Lung (tissue), 12 donors: ENCODE measurements around the gene PNPLA1. TPM values are rescaled to one million over a fixed set of nuclear protein-coding genes. Genes with fewer than 3 reads are reported as not detected.

Source experiments
- ATAC-seq: fragments of 200-7000 bp; cut with Tn5 transposase; one replicate; pipeline ENCODE4 v1.9.1; 2020; ENCODE audit warnings: moderate number of reproducible peaks; ENCODE audit not compliant: insufficient read depth, low FRiP score
- DNase-seq, 3 donors: peaks; one replicate each; pipeline ENCODE4 v3.0.0-alpha.2; 2013 to 2017
- H3K27ac ChIP-seq, 2 donors: one replicate each; pipeline ENCODE4 v1.5.1; 2013; ENCODE audit warnings: mild to moderate bottlenecking in 2 of 2, moderate library complexity in 2 of 2, control low read depth in 1 of 2, inconsistent platforms in 1 of 2, low read depth in 1 of 2, low read length in 1 of 2
- H3K27me3 ChIP-seq, 3 donors: one replicate each; pipeline ENCODE4 v1.5.1; 2013; ENCODE audit warnings: low read length in 2 of 3; ENCODE audit not compliant: control insufficient read depth in 3 of 3, insufficient read depth in 3 of 3
- H3K36me3 ChIP-seq, 4 donors: one replicate each; pipeline ENCODE4 v1.5.1; 2013; ENCODE audit warnings: low read length in 4 of 4, mild to moderate bottlenecking in 1 of 4, moderate library complexity in 1 of 4; ENCODE audit not compliant: control insufficient read depth in 4 of 4, insufficient read depth in 4 of 4
- H3K4me1 ChIP-seq, 5 donors: one replicate each; pipeline ENCODE4 v1.5.1; 2013; ENCODE audit warnings: low read length in 5 of 5, mild to moderate bottlenecking in 2 of 5, moderate library complexity in 1 of 5; ENCODE audit not compliant: control insufficient read depth in 5 of 5, insufficient read depth in 5 of 5
- H3K4me3 ChIP-seq: one replicate; pipeline ENCODE4 v1.5.1; 2013; ENCODE audit warnings: mild to moderate bottlenecking, control low read depth, moderate library complexity
- H3K9ac ChIP-seq, 2 donors: one replicate each; pipeline ENCODE4 v1.5.1; 2013; ENCODE audit warnings: low read length in 2 of 2, control low read depth in 1 of 2; ENCODE audit not compliant: insufficient read depth in 1 of 2
- H3K9me3 ChIP-seq, 4 donors: one replicate each; pipeline ENCODE4 v1.5.1; 2013; ENCODE audit warnings: low read length in 3 of 4, mild to moderate bottlenecking in 1 of 4, moderate library complexity in 1 of 4; ENCODE audit not compliant: control insufficient read depth in 4 of 4, insufficient read depth in 3 of 4
- WGBS, 2 donors: extraction: QIAGEN DNeasy Blood & Tissue Kit; methylation state at CpG; one replicate each; pipeline ENCODE4 v1.1.7; 2013; 5-methylcytosine and 5-hydroxymethylcytosine counted together
- polyA plus RNA-seq, 2 donors: library from polyadenylated mRNA; stranded (reverse); fragments of 200-250 nt; gene quantifications; one replicate each; pipeline ENCODE4 v1.2.1, GENCODE V29; 2013
- total RNA-seq, 2 donors: library from RNA; depleted of rRNA in 1 of 2; stranded (reverse); fragments of >200 nt in 1 of 2; gene quantifications; one replicate each; pipeline ENCODE4 v1.2.1, GENCODE V29; 2014 to 2021
- TF ChIP-seq, protein P1 (sequence below): IDR thresholded peaks from 2 replicates; pipeline ENCODE4 v1.5.1; 2012; ENCODE audit warnings: mild to moderate bottlenecking; ENCODE audit errors: control extremely low read depth, extremely low read depth
- donor health status: control.
- donor health status: control.
- donor health status: Bipolar disorder and iron deficiency.
- donor health status: healthy.
- donor health status: DM: yes; HTN: yes; CAD: no.

Gene PNPLA1
- total and polyA plus RNA-seq, 4 donors = 0.06 to 5.6 (median 0.89) TPM

DNA sequence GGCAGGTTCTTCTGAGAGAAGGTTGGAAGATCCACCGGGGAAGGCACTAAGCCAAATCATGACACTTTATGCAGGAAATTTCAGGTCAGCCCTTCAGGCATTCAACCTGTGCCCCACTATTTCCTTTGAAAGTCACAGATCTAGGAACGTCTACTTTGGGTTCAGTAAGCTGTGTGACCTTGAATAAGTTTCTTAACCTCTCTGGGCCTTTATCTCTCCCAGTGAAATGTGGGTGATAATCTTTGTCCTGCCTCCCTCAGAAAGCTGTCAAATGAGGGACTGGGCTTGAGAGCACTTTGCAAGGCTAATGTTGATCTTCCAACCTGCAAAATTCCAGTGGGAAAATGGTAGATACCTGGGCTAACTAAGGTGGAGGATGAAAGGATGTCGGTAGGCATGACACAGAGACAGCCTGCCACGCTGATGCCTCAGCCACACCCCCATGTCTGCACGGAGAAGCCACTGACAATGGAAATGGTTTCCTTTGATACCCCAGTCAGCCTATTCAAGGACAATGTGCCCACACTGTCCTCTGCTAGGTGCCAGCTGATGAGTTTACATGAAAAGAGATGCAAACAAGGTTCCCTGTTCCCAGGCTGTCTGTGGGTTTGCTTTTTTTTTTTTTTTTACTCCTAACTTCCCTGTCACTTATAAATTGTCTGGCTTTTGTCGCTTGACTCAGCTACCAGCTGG is 57.5 kb downstream of the PNPLA1 start:
- 41 to 43% methylated on average over 6 of the region's 6 CpGs for WGBS, 2 donors
- Histone ChIP-seq H3K9ac (no peak overlapping the region), H3K4me3 (no peak overlapping the region), H3K4me1 (peaks cover 0 to 32% (median 6%) of the 10 kb centered on the region in 5 donors), H3K27me3 (peaks cover 0 to 2% (median 0%) of the 10 kb centered on the region in 3 donors), H3K9me3 (no peaks in the 10 kb centered on the region), H3K27ac (no peak overlapping the region), H3K36me3 (no peaks in the 10 kb centered on the region)
- no peak for ATAC-seq
- TF ChIP-seq, protein P1, sequence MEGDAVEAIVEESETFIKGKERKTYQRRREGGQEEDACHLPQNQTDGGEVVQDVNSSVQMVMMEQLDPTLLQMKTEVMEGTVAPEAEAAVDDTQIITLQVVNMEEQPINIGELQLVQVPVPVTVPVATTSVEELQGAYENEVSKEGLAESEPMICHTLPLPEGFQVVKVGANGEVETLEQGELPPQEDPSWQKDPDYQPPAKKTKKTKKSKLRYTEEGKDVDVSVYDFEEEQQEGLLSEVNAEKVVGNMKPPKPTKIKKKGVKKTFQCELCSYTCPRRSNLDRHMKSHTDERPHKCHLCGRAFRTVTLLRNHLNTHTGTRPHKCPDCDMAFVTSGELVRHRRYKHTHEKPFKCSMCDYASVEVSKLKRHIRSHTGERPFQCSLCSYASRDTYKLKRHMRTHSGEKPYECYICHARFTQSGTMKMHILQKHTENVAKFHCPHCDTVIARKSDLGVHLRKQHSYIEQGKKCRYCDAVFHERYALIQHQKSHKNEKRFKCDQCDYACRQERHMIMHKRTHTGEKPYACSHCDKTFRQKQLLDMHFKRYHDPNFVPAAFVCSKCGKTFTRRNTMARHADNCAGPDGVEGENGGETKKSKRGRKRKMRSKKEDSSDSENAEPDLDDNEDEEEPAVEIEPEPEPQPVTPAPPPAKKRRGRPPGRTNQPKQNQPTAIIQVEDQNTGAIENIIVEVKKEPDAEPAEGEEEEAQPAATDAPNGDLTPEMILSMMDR = no peak
- DNase-seq = no peak

DNA sequence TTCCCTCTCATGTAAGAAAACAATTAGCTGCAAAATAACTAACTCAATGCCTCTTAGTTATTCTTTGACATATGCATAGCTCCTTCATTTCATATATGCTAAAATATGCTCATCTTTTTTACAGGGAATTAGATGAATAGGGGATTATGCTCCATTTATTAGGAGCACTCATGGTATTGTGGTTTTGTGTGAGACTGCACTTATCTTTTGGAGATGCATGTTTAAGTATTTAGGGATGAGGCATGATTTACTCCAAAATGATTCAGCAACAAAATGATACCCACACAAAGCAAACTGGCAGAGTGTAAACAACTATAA is 58.0 kb downstream of the PNPLA1 start:
- TF ChIP-seq, protein P1 = no peak
- Histone ChIP-seq H3K9ac (no peak overlapping the region), H3K4me1 (peaks cover 0 to 32% (median 6%) of the 10 kb centered on the region in 5 donors), H3K27ac (no peak overlapping the region), H3K9me3 (no peaks in the 10 kb centered on the region), H3K27me3 (peaks cover 0 to 3% (median 0%) of the 10 kb centered on the region in 3 donors), H3K36me3 (no peaks in the 10 kb centered on the region), H3K4me3 (no peak overlapping the region)
- ATAC-seq (no peak), DNase-seq (peak in 1 of 3 donors; percentile 5)

DNA sequence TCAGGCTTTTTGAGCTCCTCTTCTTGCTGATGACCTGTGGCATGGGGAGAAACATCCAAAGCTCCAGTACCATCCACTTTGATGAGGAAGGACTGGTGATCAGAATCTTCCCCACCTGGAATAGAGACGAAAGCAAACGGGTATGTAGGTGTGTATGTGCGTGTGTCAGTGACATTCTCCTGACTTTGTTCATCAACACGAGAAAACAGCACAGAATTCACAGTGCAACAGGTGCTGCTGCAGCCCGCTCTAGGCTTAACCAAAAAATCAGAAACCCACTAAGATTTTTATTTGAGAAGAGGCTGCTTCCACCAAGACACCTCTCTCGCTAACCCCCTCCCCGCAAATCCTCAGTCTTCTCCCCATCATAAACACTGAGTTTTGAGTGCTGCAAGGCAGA is 58.7 kb downstream of the PNPLA1 start:
- Histone ChIP-seq H3K27ac (no peak overlapping the region), H3K4me1 (peaks cover 0 to 33% (median 6%) of the 10 kb centered on the region in 5 donors), H3K36me3 (no peaks in the 10 kb centered on the region), H3K9ac (no peak overlapping the region), H3K9me3 (no peaks in the 10 kb centered on the region), H3K4me3 (no peak overlapping the region), H3K27me3 (peaks cover 0 to 10% (median 2%) of the 10 kb centered on the region in 3 donors)
- DNase-seq (no peak), ATAC-seq (no peak)
- TF ChIP-seq, protein P1 = no peak
- WGBS, 2 donors = 87 to 90% methylated on average over 7 of the region's 7 CpGs

DNA sequence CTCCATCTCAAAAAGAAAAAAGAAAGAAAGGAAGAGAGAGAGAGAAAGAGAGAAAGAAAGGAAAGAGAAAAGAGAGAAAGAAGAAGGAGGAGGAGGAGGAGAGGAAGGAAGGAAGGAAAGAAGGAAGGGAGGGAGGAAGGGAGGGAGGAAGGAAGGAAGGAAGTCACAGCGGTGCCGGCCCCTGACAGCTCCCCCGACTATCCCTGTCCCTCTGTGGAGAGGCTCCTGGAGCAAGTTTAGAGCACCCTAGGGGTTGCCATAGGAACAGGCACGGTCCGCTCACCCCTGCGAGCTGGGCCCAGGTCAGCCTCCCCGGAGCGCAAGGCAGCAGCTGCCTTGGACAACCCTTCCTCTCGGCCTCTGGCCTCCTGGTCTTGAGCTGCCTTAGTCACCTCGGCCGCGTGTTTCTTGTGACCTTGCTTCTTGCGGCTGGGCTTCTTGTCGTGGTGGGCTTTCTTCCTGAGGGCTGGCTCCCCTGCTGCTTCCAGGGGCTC is 60.0 kb downstream of the PNPLA1 start:
- H3K4me1 ChIP-seq = peaks cover 0 to 42% (median 6%) of the 10 kb centered on the region in 5 donors
- H3K27ac ChIP-seq = no peak overlapping the region
- peaks cover 0 to 17% (median 6%) of the 10 kb centered on the region in 3 donors for H3K27me3 ChIP-seq
- no peak overlapping the region for H3K4me3 ChIP-seq
- DNase-seq = no peak
- no peak overlapping the region for H3K9ac ChIP-seq
- WGBS, 2 donors = 61 to 79% methylated on average over 14 of the region's 14 CpGs
- ATAC-seq = no peak
- no peaks in the 10 kb centered on the region for H3K36me3 ChIP-seq
- H3K9me3 ChIP-seq = no peaks in the 10 kb centered on the region
- TF ChIP-seq, protein P1 = no peak
